NB4 (cell line): Measurements from ENCODE around the gene CDRT4.

ENCODE experiments used
- MYC ChIP-seq: IDR thresholded peaks from 2 replicates; pipeline ENCODE4 v1.6.1; 2011; ENCODE audit warnings: low read depth, low read length
- POLR2A ChIP-seq: IDR thresholded peaks from 2 replicates; pipeline ENCODE4 v1.6.1; 2011; ENCODE audit warnings: mild to moderate bottlenecking; ENCODE audit not compliant: insufficient read length; ENCODE audit errors: extremely low read depth
- TF ChIP-seq, protein P1 (sequence below): IDR thresholded peaks from one replicate; pipeline ENCODE4 v1.5.1; 2012; ENCODE audit warnings: low read depth, low read length

DNA sequence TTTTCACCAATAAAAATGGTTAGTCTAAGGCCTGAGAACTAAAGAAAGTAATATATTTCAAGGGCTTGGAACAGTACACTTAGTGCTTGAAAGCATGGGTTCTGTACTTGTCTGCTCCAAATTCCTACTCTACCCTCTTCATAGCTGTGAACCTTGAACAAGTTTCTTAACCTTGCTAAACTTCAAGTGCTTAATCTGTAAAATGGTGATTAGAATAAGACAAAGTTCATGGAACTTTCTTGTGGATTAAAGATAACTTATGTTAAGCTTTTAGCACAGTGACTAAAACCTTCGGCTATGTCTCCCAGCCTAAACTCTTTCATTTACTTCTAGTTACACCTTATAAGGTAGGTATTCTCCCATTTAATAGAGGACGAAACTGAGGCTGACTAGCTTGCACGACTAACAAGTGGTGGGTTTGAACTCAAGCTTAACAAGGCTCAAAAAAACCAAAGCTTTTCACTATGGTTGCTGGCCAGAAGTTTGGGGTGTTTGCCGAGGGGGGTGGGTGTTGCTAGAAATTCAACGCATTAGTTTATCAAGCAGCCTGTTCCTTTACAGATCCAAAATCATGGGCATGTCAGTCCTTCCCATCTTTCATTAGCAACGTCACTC, 28.8 kb downstream of the CDRT4 start:
- TF ChIP-seq, protein P1, sequence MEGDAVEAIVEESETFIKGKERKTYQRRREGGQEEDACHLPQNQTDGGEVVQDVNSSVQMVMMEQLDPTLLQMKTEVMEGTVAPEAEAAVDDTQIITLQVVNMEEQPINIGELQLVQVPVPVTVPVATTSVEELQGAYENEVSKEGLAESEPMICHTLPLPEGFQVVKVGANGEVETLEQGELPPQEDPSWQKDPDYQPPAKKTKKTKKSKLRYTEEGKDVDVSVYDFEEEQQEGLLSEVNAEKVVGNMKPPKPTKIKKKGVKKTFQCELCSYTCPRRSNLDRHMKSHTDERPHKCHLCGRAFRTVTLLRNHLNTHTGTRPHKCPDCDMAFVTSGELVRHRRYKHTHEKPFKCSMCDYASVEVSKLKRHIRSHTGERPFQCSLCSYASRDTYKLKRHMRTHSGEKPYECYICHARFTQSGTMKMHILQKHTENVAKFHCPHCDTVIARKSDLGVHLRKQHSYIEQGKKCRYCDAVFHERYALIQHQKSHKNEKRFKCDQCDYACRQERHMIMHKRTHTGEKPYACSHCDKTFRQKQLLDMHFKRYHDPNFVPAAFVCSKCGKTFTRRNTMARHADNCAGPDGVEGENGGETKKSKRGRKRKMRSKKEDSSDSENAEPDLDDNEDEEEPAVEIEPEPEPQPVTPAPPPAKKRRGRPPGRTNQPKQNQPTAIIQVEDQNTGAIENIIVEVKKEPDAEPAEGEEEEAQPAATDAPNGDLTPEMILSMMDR: no peak
- TF ChIP-seq MYC: no peak
- no peak for TF ChIP-seq POLR2A
